SIG-M5 (cell line): Measurements from ENCODE around the gene DUS4L.
"Not testable (repeated sequence)": the region's sequence is repeated elsewhere in the genome, so short reads cannot be mapped to it uniquely, and the experiment has no call there.

ENCODE experiments used
- DNase-seq: peaks from one replicate; lab custom pipeline; 2025; lab: John Stamatoyannopoulos, UW

DUS4L gene

GRCh38 chr7:107563775-107564552 lies at the start of gene DUS4L, which contains the start of gene COG5:
TSS of gene DUS4L (plus strand) at chr7:107563971. CDS start at chr7:107567071, 3,100 bp downstream.
TSS of gene COG5 (minus strand) at chr7:107563920. CDS start at chr7:107563896, 24 bp downstream.
- DNase-seq: no peak

- no peak for DNase-seq
These were observed 37.1 kb upstream of the DUS4L start for GRCh38 chr7:107526672-107527071.

- no peak for DNase-seq
These were observed 36.6 kb upstream of the DUS4L start for GRCh38 chr7:107527196-107527595.

GRCh38 chr7:107528461-107528860 lies 35.3 kb upstream of the DUS4L start:
- DNase-seq: no peak

GRCh38 chr7:107530751-107531150 lies 33.0 kb upstream of the DUS4L start:
- DNase-seq: no peak

- no peak for DNase-seq
These were observed 29.6 kb upstream of the DUS4L start for GRCh38 chr7:107534139-107534538.

- DNase-seq: not testable (repeated sequence)
These were observed 26.5 kb upstream of the DUS4L start for GRCh38 chr7:107537228-107537627.

GRCh38 chr7:107538001-107538400 lies 25.8 kb upstream of the DUS4L start:
- DNase-seq: no peak

GRCh38 chr7:107543338-107543993 lies 20.3 kb upstream of the DUS4L start:
- no peak for DNase-seq

GRCh38 chr7:107544848-107545591 lies 18.8 kb upstream of the DUS4L start:
- no peak for DNase-seq

- no peak for DNase-seq
These were observed 11.8 kb upstream of the DUS4L start for GRCh38 chr7:107551936-107552335.

- no peak for DNase-seq
These were observed 7.9 kb upstream of the DUS4L start for GRCh38 chr7:107555893-107556292.

- no peak for DNase-seq
These were observed 3.9 kb upstream of the DUS4L start for GRCh38 chr7:107559864-107560263.

GRCh38 chr7:107560898-107561516 lies 2.8 kb upstream of the DUS4L start:
- no peak for DNase-seq

- no peak for DNase-seq
These were observed 543 bp upstream of the DUS4L start for GRCh38 chr7:107563081-107563774.

- no peak for DNase-seq
These were observed 955 bp downstream of the DUS4L start for GRCh38 chr7:107564553-107565298.

GRCh38 chr7:107570298-107570697 lies 6.5 kb downstream of the DUS4L start:
- no peak for DNase-seq

- DNase-seq: no peak
These were observed 9.8 kb downstream of the DUS4L start for GRCh38 chr7:107573537-107573936.

- no peak for DNase-seq
These were observed 15.7 kb downstream of the DUS4L start for GRCh38 chr7:107579554-107579884.

- no peak for DNase-seq
These were observed 16.3 kb downstream of the DUS4L start, which contains the start of gene BCAP29 for GRCh38 chr7:107579885-107580715. TSS of gene BCAP29 (plus strand) at chr7:107580246. CDS start at chr7:107580773, 527 bp downstream.
